ENCODE measurements around the gene SALL4. TPM values are rescaled to one million over a fixed set of nuclear protein-coding genes. Genes with fewer than 3 reads are reported as not detected.

SALL4 gene
- total RNA-seq, 1 donor from 2014 or later: 0.17 TPM

- H3K27me3 Mint-ChIP-seq (ENCODE audit: low read depth): no peaks in the 10 kb centered on the region
- peaks cover 14% of the 10 kb centered on the region for H3K4me1 Mint-ChIP-seq (ENCODE audit: low read depth)
- no peaks in the 10 kb centered on the region for H3K9me3 Mint-ChIP-seq (ENCODE audit: low read depth)
- no peaks in the 10 kb centered on the region for H3K36me3 Mint-ChIP-seq (ENCODE audit: low read depth)
- no peak for DNase-seq (ENCODE audit: low spot score)
- no peak overlapping the region for H3K27ac Mint-ChIP-seq (ENCODE audit: unreplicated experiment)
- H3K4me3 Mint-ChIP-seq (ENCODE audit: unreplicated experiment): no peak overlapping the region
- no peak for TF ChIP-seq CTCF (IDR thresholded peaks at IDR 0.05)
Observed at GRCh38 chr20:51803148-51803854, 980 bp upstream of the SALL4 start.

- Mint-ChIP-seq H3K36me3 (ENCODE audit: low read depth) (no peaks in the 10 kb centered on the region), H3K9me3 (ENCODE audit: low read depth) (no peaks in the 10 kb centered on the region), H3K4me1 (ENCODE audit: low read depth) (peaks cover 21% of the 10 kb centered on the region), H3K27me3 (ENCODE audit: low read depth) (no peaks in the 10 kb centered on the region), H3K27ac (ENCODE audit: unreplicated experiment) (no peak overlapping the region), H3K4me3 (ENCODE audit: unreplicated experiment) (peak overlapping the region; percentile 42)
- no peak for TF ChIP-seq CTCF (IDR thresholded peaks at IDR 0.05)
- no peak for DNase-seq (ENCODE audit: low spot score)
Observed at GRCh38 chr20:51801823-51802123, 548 bp downstream of the SALL4 start.

GRCh38 chr20:51801122-51801822 is 1.0 kb downstream of the SALL4 start:
- peak; percentile 56 for TF ChIP-seq CTCF (IDR thresholded peaks at IDR 0.05)
- Mint-ChIP-seq H3K4me3 (ENCODE audit: unreplicated experiment) (peak overlapping the region; percentile 77), H3K4me1 (ENCODE audit: low read depth) (peaks cover 21% of the 10 kb centered on the region), H3K27me3 (ENCODE audit: low read depth) (no peaks in the 10 kb centered on the region), H3K9me3 (ENCODE audit: low read depth) (no peaks in the 10 kb centered on the region), H3K36me3 (ENCODE audit: low read depth) (no peaks in the 10 kb centered on the region), H3K27ac (ENCODE audit: unreplicated experiment) (no peak overlapping the region)
- no peak for DNase-seq (ENCODE audit: low spot score)

- peaks cover 21% of the 10 kb centered on the region for H3K4me1 Mint-ChIP-seq (ENCODE audit: low read depth)
- DNase-seq (ENCODE audit: low spot score): no peak
- TF ChIP-seq CTCF (IDR thresholded peaks at IDR 0.05): no peak
- H3K9me3 Mint-ChIP-seq (ENCODE audit: low read depth): no peaks in the 10 kb centered on the region
- H3K4me3 Mint-ChIP-seq (ENCODE audit: unreplicated experiment): peak overlapping the region; percentile 77
- no peaks in the 10 kb centered on the region for H3K27me3 Mint-ChIP-seq (ENCODE audit: low read depth)
- H3K27ac Mint-ChIP-seq (ENCODE audit: unreplicated experiment): no peak overlapping the region
- H3K36me3 Mint-ChIP-seq (ENCODE audit: low read depth): no peaks in the 10 kb centered on the region
Observed at GRCh38 chr20:51800872-51801121, 1.5 kb downstream of the SALL4 start.

GRCh38 chr20:51800060-51800871 is 2.1 kb downstream of the SALL4 start:
- peak; percentile 99 for TF ChIP-seq CTCF (IDR thresholded peaks at IDR 0.05)
- Mint-ChIP-seq H3K9me3 (ENCODE audit: low read depth) (no peaks in the 10 kb centered on the region), H3K27me3 (ENCODE audit: low read depth) (no peaks in the 10 kb centered on the region), H3K4me3 (ENCODE audit: unreplicated experiment) (peak overlapping the region; percentile 77), H3K4me1 (ENCODE audit: low read depth) (peaks cover 21% of the 10 kb centered on the region), H3K27ac (ENCODE audit: unreplicated experiment) (no peak overlapping the region), H3K36me3 (ENCODE audit: low read depth) (no peaks in the 10 kb centered on the region)
- DNase-seq (ENCODE audit: low spot score): no peak

All from chondrocyte (in vitro differentiated cells).